C1 segment of cervical spinal cord (tissue), 14 donors: Measurements from ENCODE around the gene DNAL4.

Experiments used
- DNase-seq, 14 donors: peaks; one replicate each; lab custom pipeline; 2025; lab: John Stamatoyannopoulos, UW

DNAL4 gene

GRCh38 chr22:38786631-38787030 lies 7.3 kb downstream of the DNAL4 start:
- DNase-seq, result no peak

- no peak for DNase-seq
Measured at GRCh38 chr22:38784856-38785255, 9.1 kb downstream of the DNAL4 start.

DNA sequence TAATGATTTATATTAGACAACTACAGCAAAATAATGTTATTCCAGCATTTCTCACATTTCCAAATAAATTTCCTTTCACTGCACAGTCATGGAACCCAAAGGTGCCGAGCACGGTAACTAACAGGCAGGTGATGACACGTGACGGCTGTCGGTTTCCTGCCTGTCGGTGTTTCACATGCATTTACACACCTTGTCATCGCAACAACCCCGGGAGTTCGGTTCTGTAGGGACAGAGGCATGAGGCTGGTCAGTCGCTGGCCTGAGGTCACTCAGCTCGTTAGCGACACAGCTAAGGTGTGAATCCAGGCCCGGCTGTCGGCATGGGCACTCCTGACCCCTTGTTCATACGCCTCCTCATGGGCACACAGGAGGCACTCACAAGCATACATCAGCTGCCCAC lies 9.9 kb downstream of the DNAL4 start:
- no peak for DNase-seq

- no peak for DNase-seq
Measured at GRCh38 chr22:38783095-38783615, 10.8 kb downstream of the DNAL4 start.

- no peak for DNase-seq
Measured at GRCh38 chr22:38782402-38783094, 11.4 kb downstream of the DNAL4 start.

DNA sequence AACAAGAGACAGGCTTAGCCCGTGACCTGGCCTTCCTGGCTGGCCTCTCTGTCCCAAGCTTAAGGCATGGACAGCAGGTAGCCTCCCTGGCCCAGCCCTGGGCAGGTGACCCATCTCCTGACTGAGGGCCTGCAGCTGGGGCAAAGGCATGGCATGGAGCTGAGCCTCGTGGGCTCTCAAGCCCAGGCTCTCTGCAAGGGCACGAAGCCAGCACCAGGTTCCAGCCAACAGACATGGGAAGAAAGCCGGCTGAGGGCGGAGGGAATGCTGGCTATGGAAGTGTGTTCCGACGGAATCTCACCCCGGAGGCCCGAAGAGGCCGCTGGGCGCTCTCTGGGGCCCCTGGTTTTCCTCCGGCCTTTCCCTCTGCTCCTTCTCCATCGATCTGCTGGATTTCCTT lies 12.9 kb downstream of the DNAL4 start:
- DNase-seq, result peak in 9 of 14 donors; percentile 6 to 62 (median 30)

GRCh38 chr22:38777087-38777671 lies 16.8 kb downstream of the DNAL4 start:
- DNase-seq, result peak in 1 of 14 donors; percentile 21

- no peak for DNase-seq
Measured at GRCh38 chr22:38776086-38776485, 17.9 kb downstream of the DNAL4 start.

- DNase-seq, result no peak
Measured at GRCh38 chr22:38775656-38776055, 18.3 kb downstream of the DNAL4 start.

GRCh38 chr22:38774496-38775166 lies 19.3 kb downstream of the DNAL4 start:
- DNase-seq, result no peak

DNA sequence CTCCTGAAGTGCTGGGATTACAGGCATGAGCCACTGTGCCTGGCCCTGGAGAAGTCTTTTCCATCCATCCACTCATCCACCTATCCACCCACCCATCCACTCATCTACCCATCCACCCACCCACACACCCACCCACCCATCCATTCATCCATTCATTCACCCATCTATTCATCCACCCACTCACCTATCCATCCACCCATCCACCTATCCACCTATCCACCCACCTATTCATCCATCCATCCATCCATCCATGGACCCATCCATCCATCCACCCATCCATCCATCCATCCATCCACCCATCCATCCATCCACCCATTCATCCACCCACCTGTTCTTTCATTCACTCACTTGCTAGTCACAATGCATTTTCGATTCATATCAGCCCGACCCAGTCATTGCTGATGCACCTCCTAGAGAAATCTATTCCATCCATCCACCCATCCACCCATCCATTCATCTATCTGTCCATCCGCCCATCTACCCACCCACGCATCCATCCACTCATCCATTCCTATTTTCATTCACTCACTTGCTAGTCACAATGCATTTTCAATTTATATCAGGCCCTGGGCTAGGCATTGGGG lies 20.5 kb downstream of the DNAL4 start:
- no peak for DNase-seq

- no peak for DNase-seq
Measured at GRCh38 chr22:38772623-38772873, 21.4 kb downstream of the DNAL4 start.

GRCh38 chr22:38770257-38770949 lies 23.5 kb downstream of the DNAL4 start:
- DNase-seq, result no peak

DNA sequence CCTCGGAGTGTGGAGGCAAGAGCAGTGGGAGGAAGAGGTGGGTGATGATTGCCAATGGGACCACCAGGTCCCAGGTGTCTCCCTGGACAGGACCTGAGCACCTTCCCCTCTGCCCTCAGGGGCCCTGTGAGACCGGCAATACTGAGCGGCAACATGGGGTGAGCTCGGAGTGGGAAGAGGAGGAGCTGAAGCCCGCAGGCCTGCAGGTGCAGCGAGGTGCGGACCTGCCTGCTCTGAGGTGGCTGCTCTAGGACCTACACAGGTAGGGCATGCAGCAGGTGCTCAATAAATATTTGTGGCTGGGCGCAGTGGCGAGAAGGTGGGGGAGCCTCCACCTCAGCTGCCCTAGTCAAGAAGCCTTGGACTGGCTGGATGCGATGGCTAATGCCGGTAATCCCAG lies 25.9 kb downstream of the DNAL4 start:
- no peak for DNase-seq

- DNase-seq, result no peak
Measured at GRCh38 chr22:38767313-38767712, 26.6 kb downstream of the DNAL4 start.

DNA sequence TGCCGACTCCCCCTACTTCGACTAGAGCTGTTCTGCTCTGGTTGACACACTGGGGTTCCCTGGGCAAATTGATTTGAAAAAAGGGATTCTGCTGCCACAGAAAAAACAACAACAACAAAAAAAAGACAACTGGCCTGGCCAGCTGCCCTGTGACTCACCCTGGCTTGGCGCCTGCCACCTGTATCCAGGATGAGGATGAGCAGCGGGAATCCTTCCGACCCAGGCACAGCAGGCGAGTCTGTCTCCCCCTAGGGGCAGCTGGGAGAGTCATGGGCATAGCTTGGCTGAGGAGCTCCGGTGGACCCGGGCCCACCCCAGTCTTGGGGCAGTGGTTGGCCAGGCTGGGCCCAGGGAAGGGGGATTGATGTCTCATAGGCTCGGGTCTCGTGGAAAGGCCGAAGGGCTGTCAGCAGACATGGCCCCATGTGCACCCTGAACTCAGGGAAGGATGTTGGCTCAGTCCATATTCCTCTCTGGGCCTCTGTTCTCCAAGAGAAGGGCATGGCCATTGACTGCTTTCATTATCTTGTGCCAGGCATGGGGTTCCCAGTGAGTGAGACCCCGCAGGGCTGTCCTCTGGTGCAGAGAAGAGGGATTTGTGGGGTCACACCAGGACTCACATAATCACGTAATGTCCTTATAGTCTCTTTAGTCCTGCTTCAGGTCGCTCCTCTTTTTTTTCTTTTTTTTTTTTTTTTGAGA lies 27.7 kb downstream of the DNAL4 start:
- DNase-seq, result peak in 9 of 14 donors; percentile 19 to 74 (median 55)

GRCh38 chr22:38762551-38762983 lies 31.4 kb downstream of the DNAL4 start:
- peak in 2 of 14 donors; percentile 33 to 46 for DNase-seq

GRCh38 chr22:38761202-38762162 lies 32.5 kb downstream of the DNAL4 start:
- DNase-seq, result no peak

DNA sequence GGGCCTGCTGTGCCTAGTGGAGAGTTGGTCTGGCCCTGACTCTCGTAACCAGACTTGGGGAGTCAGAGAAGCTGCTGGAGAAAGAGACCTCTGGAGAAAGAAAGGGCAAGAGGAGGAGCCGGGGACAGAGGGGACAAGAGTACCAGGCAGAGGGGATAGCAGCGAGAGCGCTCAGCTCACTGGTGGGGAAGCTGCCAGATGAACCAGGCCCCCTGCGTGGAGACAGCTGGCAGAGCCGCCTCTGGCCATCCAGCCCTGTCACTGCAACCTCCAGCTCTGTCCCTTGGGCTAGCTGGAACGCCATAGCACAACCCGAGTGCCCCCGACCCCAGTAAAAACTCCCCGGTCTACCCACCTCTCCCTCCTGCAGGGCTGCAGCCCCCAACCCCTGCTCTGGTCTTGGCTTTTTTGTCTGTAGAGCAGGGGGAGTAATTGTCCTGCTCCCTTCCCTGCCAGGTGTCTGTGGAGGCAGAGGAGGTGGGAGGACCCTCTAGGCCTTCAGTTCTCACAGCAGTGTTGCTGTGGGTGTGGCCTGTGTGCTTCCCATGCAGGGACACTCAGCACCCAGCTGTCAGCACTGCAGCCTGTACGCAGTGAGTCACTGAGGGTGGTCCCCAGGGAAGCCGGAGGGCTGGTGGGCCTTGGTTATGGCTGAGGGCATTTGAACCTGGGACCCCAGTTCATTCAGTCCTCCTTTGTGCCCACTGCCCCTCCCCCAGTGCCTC lies 33.3 kb downstream of the DNAL4 start:
- peak in 2 of 14 donors; percentile 24 to 33 for DNase-seq
